Type B pancreatic cell (in vitro differentiated cells): ENCODE results near the gene SPNS2. TPM values are rescaled to one million over a fixed set of nuclear protein-coding genes. Genes with fewer than 3 reads are reported as not detected.

Source experiments
- DNase-seq: peaks from one replicate; pipeline ENCODE4 v3.0.0; 2021; ENCODE audit warnings: mixed read lengths; ENCODE audit not compliant: unreplicated experiment; ENCODE audit errors: extremely low spot score
- H3K27ac Mint-ChIP-seq: 2 replicates; pipeline ENCODE4 v1.8.0; 2021; ENCODE audit warnings: mild to moderate bottlenecking, mixed read lengths
- H3K27me3 Mint-ChIP-seq: 2 replicates; pipeline ENCODE4 v1.8.0; 2021; ENCODE audit warnings: mixed read lengths
- H3K36me3 Mint-ChIP-seq: 2 replicates; pipeline ENCODE4 v1.8.0; 2021; ENCODE audit warnings: mixed read lengths
- H3K4me1 Mint-ChIP-seq: one replicate; pipeline ENCODE4 v1.8.0; 2021; ENCODE audit warnings: mixed read lengths; ENCODE audit not compliant: unreplicated experiment
- H3K4me3 Mint-ChIP-seq: 2 replicates; pipeline ENCODE4 v1.8.0; 2021; ENCODE audit warnings: mild to moderate bottlenecking, mixed read lengths
- H3K9me3 Mint-ChIP-seq: 2 replicates; pipeline ENCODE4 v1.8.0; 2021; ENCODE audit warnings: mixed read lengths
- total RNA-seq: library from RNA; stranded (reverse); gene quantifications from 2 replicates; pipeline ENCODE4 v1.2.1, GENCODE V29; 2021; ENCODE audit warnings: low replicate concordance
- TF ChIP-seq, protein P1 (sequence below): fragments of 200-600 bp; sonication (generic); conservative IDR thresholded peaks from 2 replicates; pipeline ENCODE4 v1.5.0; 2021; ENCODE audit warnings: antibody characterized with exemption, mild to moderate bottlenecking

Gene SPNS2
- total RNA-seq, 1 donor from 2014 or later = 16.1 TPM

DNA sequence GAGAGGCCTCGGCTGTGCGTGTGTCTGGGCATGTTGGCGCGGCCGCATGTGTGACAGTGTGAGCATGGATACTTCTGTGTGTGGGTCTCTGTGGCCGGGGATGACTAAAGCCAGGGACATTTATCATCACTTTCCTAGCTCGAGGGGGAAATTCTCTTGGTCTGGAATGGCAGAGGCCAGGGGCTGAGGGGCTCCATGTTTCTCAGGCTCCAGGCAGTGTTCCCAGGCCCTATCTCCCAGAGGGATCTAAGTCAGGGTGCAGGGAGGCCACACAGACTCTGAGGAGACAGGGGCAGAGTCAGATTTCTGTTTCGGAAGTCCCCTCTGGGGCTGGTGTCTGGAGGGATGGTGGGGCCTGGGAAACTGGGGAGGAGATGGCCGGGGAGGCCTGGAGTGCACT is 23.7 kb upstream of the SPNS2 start:
- no peaks in the 10 kb centered on the region for H3K27me3 Mint-ChIP-seq
- DNase-seq = no peak
- H3K4me3 Mint-ChIP-seq = peak overlapping the region; percentile 49
- TF ChIP-seq, protein P1, sequence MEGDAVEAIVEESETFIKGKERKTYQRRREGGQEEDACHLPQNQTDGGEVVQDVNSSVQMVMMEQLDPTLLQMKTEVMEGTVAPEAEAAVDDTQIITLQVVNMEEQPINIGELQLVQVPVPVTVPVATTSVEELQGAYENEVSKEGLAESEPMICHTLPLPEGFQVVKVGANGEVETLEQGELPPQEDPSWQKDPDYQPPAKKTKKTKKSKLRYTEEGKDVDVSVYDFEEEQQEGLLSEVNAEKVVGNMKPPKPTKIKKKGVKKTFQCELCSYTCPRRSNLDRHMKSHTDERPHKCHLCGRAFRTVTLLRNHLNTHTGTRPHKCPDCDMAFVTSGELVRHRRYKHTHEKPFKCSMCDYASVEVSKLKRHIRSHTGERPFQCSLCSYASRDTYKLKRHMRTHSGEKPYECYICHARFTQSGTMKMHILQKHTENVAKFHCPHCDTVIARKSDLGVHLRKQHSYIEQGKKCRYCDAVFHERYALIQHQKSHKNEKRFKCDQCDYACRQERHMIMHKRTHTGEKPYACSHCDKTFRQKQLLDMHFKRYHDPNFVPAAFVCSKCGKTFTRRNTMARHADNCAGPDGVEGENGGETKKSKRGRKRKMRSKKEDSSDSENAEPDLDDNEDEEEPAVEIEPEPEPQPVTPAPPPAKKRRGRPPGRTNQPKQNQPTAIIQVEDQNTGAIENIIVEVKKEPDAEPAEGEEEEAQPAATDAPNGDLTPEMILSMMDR = no peak
- H3K36me3 Mint-ChIP-seq = no peaks in the 10 kb centered on the region
- peaks cover 8% of the 10 kb centered on the region for H3K4me1 Mint-ChIP-seq
- H3K27ac Mint-ChIP-seq = peak overlapping the region; percentile 70
- H3K9me3 Mint-ChIP-seq = no peaks in the 10 kb centered on the region

GRCh38 chr17:4475463-4475862 is 23.2 kb upstream of the SPNS2 start:
- TF ChIP-seq, protein P1 = no peak
- no peak for DNase-seq
- Mint-ChIP-seq H3K27me3 (no peaks in the 10 kb centered on the region), H3K27ac (peak overlapping the region; percentile 70), H3K4me3 (no peak overlapping the region), H3K9me3 (no peaks in the 10 kb centered on the region), H3K4me1 (peaks cover 8% of the 10 kb centered on the region), H3K36me3 (no peaks in the 10 kb centered on the region)

DNA sequence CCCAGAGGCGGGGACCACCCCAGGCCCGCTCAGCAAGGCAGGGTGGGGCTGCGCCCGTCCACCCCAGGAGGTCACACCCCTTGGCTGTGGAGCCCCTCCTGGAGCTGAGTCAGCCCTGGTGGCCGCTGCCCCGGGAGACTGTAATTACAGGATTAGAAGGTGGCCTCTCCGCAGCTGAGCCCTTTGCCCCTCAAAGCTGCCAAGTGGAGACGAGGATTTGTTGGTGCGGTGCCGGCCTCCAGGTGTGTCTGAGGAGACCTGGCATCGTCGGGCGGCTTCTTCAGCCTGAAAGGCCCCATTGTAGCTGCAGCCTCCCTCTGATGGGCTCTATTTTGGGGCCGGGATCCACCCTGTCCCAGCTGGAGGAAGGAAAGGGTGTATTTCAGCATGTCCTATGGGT is 22.7 kb upstream of the SPNS2 start:
- Mint-ChIP-seq H3K27me3 (no peaks in the 10 kb centered on the region), H3K36me3 (no peaks in the 10 kb centered on the region), H3K4me1 (peaks cover 11% of the 10 kb centered on the region), H3K4me3 (peak overlapping the region; percentile 44), H3K9me3 (no peaks in the 10 kb centered on the region), H3K27ac (peak overlapping the region; percentile 62)
- TF ChIP-seq, protein P1 = no peak
- no peak for DNase-seq

GRCh38 chr17:4476511-4477070 is 22.1 kb upstream of the SPNS2 start:
- Mint-ChIP-seq H3K4me1 (peaks cover 14% of the 10 kb centered on the region), H3K27me3 (no peaks in the 10 kb centered on the region), H3K4me3 (peak overlapping the region; percentile 44), H3K36me3 (no peaks in the 10 kb centered on the region), H3K27ac (peak overlapping the region; percentile 62), H3K9me3 (no peaks in the 10 kb centered on the region)
- TF ChIP-seq, protein P1 = no peak
- DNase-seq = no peak

GRCh38 chr17:4477255-4477791 is 21.4 kb upstream of the SPNS2 start:
- Mint-ChIP-seq H3K27me3 (no peaks in the 10 kb centered on the region), H3K4me3 (peak overlapping the region; percentile 36), H3K4me1 (peaks cover 15% of the 10 kb centered on the region), H3K36me3 (no peaks in the 10 kb centered on the region), H3K27ac (peak overlapping the region; percentile 73), H3K9me3 (no peaks in the 10 kb centered on the region)
- DNase-seq = no peak
- TF ChIP-seq, protein P1 = no peak
